CD4-positive, alpha-beta T cell treated with Interferon gamma for 1 hour (primary cell): ENCODE data around the gene CIZ1.
A peak's percentile ranks its signal among the peaks of the same experiment; 100 is the strongest.

Source experiments
- DNase-seq: peaks from one replicate; pipeline ENCODE4 v3.0.0-alpha.2; 2020

The CIZ1 gene

DNA sequence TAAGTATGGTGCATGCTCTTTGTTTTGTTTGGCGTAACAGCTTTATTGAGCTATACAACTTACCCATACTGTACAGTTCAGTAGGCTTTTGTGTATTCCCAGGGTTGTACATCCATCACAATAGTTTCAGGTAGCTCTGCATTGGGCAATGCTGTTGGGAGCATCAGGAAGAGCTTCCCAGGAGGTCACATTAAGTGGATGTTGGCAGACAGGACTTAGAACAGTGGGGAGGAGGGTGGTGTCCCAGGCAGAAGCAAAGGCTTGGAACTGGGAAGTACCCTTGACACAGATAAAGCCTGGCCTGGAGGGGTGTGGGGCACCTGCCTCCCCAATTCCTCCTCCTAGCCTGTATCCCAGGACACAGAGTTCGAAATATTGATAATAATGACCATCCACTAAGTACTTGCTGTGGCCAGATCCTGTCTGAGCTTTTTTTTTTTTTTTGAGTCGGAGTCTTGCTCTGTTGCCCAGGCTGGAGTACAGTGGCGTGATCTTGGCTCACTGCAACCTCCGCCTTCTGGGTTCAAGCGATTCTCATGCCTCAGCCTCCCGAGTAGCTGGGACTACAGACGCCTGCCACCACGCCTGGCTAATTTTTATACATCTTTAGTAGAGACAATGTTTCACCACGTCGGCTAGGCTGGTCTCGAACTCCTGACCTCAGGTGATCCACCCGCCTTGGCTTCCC, 30.0 kb downstream of the CIZ1 start:
- DNase-seq = no peak

DNA sequence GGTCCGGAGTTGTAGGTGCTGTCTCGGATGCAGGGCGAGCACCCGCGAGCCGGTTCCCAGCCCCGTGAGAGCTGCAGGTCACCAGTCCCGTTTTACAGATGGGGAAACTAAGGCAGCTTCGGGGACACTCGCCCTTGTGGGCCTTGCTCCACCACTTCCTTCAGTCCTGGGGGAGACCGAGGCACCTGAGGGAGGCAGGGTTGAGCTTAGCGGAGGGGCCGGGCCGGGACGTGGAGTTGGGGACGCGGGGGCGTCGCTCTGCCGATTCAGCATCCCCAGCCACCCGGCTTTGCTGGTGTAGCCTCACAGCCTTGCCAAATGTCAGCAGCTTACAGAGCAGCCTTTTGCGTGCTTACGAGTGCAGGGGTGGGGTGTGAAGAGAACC, 30.8 kb downstream of the CIZ1 start:
- no peak for DNase-seq

DNA sequence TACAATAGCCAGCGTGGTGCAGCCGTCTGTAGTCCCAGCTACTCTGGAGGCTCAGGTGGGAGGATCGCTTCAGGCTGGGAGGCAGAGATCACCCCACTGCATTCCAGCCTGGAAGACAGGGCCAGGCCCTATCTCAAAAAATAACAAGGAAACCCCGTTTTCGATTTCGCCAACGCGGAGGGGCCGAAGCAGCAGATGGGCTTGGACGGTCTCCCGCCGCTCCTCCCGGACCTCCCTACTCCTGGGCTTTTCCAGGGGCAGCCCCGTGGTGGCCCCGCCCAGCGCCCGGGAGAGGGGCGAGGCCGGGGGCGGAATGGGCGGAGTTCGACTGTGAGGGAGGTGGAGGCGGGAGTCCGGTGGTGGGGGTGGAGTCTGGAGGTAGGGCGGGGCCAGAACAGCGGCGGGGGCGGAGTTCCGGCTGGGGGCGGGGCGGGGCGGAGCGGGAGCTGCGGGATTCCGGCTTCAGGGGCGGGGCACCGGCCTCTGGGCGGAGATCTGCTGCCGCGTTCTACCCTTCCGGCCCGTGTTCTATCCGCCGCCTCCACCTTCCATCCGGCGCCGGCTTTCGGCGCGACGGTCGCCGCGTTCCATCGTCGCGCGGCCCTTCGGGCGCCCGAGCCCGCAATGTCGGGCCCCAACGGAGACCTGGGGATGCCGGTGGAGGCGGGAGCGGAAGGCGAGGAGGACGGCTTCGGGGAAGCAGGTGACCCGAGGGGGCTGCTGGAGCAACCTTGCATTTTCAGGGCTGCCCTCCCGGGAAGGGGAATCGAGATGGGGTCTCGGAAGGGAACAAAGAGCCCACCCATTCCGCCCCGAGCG, 31.4 kb downstream of the CIZ1 start, which contains the start of gene BBLN:
Gene BBLN (plus strand): TSS at position 482 of the 819 bp plus-strand sequence. CDS start 143 bp downstream, at position 625.
- peak; percentile 92 for DNase-seq

DNA sequence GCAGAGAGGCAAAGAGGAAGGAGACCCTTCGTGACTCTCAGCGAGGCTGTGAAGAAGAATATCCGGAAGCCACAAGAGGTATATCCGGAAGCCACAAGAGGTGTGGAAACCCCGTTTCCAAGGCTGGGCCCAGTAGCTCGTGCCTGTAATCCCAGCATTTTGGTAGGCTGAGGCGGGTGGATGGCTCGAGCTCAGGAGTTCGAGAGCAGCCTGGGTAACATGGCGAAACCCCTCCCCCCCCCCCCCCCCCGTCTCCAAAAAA, 31.9 kb downstream of the CIZ1 start:
- DNase-seq = peak; percentile 48

DNA sequence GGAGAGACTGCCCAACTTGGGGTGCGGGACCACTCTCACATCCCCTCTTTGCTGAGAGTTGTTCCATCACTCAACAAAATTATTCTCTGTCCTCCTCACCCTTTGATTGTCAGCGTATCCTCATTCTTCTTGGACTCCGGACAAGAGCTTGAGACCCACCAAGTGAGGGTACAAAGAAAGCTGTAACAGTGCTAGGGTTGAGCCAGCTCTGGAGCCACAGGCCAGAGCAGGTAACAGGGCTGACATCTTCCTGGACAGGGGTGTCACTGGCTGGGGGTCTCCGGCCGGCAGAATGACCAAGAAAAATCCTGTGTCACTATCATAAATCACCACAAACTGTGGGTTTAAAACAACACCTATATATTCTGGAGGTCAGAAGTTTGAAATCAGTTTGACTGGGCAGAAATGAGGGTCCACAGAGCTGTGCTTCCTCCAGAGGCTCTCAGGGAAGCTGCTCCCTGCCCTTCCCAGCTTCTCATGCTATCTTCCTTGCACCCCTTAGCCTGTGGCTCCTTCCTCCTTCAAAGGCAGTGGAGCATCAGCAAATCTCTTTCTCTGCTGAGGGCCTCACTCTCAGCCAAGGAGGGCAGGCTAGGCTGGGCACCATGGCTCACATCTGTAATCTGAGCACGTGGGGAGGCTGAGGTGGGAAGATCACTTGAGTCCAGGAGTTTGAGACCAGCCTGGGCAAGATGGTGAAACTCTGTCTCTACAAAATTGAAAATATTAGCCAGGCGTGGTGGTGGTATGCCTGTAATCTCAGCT, 35.5 kb downstream of the CIZ1 start:
- DNase-seq = no peak

DNA sequence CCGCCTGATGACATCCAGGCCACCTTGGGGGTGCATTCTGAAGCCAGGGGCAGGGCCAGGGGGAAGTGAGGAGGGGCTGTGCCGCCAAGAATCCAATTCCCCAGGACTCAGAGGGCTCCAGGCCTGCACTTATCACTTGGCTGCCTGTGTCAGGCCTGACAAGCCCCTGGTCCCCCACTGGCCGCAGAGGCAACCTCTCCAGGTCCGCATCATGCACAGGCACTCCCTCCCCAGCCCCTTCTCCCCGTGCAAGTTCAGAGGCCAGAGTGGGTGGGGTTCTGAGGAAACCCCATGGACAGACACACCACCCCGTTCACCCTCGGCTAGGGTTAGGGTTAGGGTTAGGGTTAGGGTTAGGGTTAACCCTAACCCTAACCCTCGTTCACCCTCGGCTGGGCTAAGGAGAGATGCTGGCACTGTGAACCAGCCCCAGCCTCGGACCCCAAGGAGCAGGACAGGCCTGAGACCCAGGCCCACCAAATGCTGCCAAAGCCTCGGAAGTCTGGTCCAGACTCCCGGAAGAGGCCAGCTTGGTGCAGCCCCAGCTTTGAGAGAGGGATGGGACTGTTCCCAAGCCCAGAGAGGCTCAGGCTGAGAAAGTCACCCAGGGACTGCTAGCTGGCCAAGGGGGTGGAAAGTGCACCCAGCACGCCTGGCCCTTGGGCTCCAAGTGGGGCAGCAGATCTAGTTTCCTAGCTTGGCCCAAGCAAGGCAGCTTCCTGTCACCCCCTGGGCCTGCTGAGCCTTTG, 37.3 kb downstream of the CIZ1 start:
- no peak for DNase-seq

DNA sequence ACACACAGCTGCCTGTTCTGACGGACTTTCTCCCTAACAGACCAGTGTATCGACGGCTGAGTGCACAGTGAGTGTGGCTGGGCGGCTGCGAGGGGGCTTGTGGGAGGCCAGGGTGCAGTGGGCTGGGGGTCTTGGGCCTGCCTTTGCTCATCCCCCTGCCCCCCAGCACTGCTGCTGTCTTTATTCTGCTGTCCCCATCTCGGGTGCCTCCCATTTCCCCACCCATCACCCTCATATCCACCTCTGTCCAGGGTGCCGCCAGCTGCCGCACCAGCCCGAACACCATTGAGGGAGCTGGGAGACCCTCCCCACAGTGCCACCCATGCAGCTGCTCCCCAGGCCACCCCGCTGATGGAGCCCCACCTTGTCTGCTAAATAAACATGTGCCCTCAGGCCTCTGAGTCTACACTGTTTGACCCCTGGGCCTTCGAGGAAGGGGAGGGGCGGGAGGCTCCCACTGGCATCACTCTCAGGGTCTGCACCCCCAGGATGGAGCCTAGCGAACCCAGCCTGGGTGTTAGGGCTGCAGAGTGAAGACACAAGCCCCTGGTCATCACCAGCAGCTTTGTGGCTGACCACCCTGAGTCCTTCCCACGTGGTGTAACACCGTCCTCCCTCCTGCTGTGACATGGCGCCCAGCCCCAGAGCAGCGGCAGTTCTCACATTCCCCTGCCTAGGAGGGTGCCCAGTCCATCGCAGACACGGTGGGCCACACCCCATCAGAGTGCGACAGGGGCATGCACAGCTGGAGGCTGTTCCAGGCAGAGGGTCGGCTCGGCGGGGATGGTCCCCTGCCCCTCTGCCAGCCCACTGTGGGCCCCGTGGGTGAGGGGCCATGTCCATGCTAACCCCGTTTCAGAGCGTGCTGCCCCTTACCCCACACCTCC, 38.1 kb downstream of the CIZ1 start:
- no peak for DNase-seq

DNA sequence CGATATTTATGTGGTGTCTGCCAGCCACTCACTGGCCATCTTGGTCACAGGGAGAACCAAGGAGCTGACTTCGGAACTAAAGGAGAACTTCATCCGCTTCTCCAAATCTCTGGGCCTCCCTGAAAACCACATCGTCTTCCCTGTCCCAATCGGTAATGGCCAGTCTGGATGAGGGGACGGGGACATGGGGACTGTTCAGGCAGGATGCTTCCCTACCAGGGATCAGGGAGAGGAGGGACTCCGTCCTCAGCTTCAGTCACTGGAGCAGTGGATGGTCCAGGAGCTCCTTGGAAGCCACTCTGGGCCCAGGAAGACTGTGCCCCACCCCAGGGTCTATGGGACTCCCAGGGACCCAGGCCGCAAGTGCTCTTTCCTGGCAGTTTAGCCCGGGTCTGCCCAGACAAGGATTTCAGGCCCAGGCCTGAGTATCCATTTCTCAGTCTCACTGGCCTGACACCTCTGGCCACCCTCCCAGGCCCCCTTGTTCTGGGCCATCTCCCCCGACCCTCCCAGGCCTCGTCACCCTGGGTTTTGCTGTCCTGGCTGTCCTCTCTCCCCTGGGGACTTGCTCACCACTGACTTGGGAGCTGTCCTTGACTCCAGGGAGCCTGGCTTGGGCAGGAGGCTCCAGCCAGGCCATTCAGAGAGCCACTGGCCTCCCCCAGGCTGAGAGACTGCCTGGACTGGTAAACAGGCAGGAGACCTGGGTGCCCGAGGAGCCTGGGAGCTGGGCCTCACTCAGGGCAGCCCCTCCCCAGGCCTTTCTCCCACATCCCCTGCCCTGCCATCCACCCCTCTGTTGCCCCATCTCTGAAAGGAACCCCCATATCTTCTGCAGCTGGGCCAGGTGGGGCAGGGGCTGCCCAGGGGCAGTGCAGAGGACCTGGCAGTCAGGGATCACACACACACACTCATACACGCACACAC, 39.0 kb downstream of the CIZ1 start:
- DNase-seq = no peak

DNA sequence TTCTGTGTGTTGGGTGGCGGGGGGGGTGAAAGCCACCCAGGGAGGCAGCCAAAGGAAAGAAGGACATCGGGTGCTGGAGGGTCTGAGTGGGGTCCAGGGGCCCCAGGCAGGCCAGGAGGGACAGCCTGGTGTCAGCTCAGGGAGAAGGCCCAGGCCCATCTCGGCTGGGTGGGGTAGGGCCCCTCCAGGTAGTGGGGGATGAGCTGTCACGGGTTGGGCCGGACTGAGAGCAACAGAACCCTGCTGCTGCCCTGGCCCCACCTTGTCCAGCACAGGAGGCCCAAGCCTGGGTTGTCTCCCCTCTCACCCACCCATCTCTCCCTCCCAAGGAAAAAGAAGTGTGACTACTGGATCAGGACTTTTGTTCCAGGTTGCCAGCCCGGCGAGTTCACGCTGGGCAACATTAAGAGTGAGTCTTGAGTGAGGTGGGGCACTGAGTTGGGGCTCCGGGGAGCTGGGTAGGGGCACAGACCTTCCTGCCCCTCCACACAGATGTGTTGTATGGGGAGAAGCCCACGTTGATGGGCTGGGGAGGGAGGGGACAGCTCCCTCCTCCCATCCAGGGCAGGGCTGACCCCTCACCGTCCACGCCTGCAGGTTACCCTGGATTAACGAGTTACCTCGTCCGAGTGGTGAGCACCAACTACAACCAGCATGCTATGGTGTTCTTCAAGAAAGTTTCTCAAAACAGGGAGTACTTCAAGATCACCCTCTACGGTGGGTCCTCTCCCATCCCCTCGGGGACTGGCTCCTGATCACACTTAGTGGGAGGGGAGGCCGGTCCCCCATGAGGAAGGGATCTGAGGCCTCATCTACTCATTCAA, 39.9 kb downstream of the CIZ1 start:
- DNase-seq = no peak

DNA sequence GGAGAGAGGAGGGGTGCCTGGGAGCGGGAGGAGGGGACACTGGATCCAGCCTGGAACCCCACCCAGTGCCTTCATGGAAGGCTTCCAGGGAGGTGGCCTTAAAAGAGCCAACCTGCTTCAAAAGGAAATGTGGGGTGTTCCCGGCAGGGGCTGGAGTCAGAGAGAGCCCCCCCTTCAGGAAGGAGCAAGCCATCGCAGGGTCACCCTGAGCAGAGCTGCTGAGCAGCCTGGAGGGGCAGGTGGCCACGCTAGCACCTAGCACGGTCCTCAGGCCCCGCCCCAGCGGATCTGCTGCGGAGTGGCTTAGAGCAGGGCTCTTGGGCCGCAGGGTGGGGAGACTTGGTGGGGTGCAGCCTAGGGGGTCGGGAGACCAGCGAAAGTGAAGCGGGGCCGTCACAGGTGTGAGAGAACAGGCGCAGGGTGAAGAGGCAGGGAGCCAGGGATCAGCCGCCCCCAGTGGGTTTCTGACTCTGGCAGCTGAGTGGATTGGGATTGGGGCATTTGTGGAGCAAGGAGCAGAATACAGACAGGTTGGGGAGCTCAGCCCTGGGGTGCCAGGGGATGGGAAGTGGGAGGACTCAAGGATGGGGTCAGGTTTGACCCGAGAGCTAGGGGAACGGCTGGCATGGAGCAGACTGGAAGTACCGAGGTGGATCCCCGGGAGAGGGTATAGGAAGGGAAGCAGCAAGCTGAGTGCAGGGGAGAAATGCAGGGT, 40.6 kb downstream of the CIZ1 start:
- DNase-seq = no peak

DNA sequence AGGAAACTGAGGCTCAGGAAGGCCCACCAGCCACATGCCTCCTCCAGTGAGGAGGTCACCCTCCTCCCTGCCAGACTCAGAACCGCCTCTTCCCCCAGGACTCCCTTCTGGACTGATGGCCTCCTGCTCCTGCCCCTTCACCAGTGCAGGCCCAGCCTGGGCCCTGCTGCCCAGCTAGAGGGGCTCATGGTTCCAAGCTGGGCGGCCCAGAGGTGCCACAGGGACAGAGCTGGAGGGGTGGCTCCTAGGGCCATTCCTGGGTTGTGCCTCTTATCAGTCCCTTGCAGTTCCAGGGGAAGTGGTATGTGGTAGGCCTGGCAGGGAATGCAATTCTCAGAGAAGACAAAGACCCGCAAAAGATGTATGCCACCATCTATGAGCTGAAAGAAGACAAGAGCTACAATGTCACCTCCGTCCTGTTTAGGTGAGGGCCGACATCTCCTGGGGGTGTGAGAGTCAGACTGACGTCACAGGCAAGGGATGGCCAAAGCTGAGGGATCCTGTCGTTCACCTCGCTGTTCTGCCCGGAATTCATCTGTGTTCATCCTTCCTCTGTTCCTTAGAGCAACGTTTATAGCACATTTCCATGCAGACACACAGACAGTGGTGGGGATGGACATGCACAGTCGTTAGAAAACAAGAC, 41.3 kb downstream of the CIZ1 start:
- no peak for DNase-seq

DNA sequence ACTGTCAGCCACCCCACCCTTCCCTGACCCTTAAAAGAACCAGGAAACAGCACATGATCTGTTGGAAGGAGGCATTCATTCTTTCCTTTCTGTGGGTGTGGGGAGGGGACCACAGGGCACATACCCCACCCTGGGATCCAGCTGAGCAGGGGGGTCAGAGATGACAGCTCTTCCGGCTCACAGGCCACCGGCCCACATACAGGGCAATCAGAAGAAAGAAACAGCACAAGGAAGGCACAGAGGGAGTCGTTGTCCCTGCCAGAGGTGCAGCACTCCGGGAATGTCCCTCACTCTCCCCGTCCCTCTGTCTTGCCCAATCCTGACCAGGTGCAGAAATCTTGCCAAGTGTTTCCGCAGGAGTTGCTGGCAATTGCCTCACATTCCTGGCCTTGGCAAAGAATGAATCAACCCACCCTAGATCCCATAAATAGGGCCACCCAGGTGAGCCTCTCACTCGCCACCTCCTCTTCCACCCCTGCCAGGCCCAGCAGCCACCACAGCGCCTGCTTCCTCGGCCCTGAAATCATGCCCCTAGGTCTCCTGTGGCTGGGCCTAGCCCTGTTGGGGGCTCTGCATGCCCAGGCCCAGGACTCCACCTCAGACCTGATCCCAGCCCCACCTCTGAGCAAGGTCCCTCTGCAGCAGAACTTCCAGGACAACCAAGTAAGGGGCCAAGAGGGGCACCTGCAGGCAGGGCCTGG, 42.2 kb downstream of the CIZ1 start, which contains the start of gene LCN2:
Gene LCN2 (plus strand): TSS at position 453 of the 701 bp plus-strand sequence. CDS start 73 bp downstream, at position 526.
- DNase-seq = no peak

DNA sequence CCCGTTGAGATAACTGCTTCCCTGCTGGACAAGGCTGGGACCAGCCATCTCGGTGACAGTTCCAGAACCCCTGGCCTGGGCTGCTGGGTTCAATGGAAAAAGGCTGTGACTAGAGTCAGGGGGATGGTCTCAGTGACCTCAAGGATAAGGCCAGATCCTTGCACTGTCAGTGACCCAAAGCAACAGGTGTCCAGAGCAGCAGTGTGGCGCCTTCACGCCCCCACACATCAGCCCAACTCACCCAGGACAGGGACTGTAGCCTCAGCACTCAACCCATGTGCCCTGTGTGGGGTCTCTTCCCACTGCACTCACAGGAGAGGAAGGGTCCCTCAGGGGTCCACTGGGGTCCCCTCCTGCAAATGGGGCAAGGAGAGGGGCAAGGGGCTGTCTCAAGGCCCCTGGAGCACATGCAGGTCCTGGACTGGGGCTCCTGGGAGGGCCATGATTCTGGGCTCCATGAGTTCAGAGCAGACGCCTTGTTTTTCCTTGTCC, 42.8 kb downstream of the CIZ1 start:
- DNase-seq = no peak

DNA sequence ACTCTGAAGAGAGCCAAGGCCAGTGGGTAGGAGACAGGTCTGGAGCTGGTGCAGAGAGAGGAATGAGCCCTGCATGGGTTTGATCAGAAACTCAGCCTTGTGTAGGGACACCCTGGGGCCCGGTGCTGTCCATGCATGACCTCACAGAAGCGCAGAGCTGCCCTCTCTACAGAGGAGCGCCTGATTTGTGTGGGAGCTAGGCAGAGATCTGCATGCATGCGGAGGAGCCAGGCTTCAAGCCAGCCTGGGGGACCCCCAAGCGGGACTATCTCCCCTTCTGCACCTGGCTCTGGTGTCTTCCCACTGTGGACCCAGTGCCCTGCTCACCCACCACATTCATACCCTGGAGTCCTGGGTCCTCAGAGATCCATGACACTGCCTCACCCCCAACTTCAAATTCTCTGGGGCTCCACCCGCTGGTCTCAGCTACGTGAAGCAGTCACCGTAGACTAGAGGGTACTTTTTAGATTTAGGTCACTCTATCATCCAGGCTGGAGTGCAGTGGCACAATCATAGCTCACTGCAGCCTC, 44.7 kb downstream of the CIZ1 start:
- no peak for DNase-seq

DNA sequence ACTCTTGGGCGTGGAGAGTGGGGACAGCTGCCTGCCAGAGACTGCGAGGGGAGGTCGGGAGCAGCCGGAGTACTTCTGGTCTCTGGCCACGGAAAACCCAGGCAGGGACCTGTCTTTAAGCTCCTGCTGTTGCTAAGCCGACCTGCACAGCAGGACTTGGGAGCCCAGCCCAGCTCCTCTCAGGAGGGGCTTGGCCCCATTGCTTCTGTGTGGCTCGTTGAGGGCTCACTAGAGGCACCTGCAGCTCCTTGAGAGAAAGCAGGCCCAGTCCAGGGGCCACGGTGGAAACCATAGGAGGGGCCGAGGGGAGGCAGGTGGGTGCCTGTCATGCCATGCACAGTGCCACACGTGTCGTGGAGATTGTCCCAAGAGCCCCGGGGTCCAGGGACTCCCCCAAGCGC, 45.4 kb downstream of the CIZ1 start:
- no peak for DNase-seq

DNA sequence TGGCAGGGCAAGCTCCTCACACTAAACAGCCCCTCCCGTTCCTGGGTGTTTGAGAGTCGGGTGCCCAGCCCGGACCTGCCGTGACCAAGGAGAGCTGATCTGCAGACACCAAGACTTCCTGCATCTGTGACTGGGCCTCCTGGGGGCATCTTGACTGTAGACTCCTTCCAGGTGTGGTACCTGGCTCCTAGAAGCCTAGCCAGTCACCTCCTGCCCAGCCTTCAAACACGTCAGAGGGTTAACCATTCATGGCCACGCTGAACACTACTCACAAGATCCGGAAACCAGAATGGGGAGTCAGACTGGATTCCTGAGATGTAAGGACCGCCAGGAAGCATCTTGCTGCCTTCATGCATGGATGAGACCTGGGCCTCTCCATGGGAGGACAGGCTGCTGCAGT, 45.8 kb downstream of the CIZ1 start:
- DNase-seq = no peak
